Mesenchymal stem cell (in vitro differentiated cells and primary cell): ENCODE measurements around the gene RFC4. TPM values are rescaled to one million over a fixed set of nuclear protein-coding genes. Genes with fewer than 3 reads are reported as not detected.

Source experiments
- DNase-seq: peaks from one replicate; pipeline ENCODE4 v3.0.0-alpha.2; 2013
- H2AFZ ChIP-seq: one replicate; pipeline ENCODE4 v1.6.1; 2013; ENCODE audit warnings: low read depth, mild to moderate bottlenecking, control low read depth, inconsistent platforms, low read length, moderate library complexity
- H2AK5ac ChIP-seq: 2 replicates; pipeline ENCODE4 v1.6.1; 2013; ENCODE audit warnings: low read length, moderate library complexity, mild to moderate bottlenecking, inconsistent platforms; ENCODE audit not compliant: severe bottlenecking
- H2BK120ac ChIP-seq: one replicate; pipeline ENCODE4 v1.6.1; 2013; ENCODE audit warnings: low read depth, mild to moderate bottlenecking, inconsistent platforms, low read length, moderate library complexity
- H2BK12ac ChIP-seq, 2 experiments: one replicate each; pipeline ENCODE4 v1.6.1; 2013; ENCODE audit warnings: inconsistent platforms in 2 of 2, low read length in 2 of 2, mild to moderate bottlenecking in 2 of 2, moderate library complexity in 2 of 2, control low read depth in 1 of 2
- H2BK15ac ChIP-seq: one replicate; pipeline ENCODE4 v1.6.1; 2013; ENCODE audit warnings: mild to moderate bottlenecking, low read depth, inconsistent platforms; ENCODE audit not compliant: poor library complexity, severe bottlenecking
- H2BK5ac ChIP-seq: 2 replicates; pipeline ENCODE4 v1.6.1; 2013; ENCODE audit warnings: low read depth, mild to moderate bottlenecking, low read length, control low read depth, inconsistent platforms; ENCODE audit not compliant: poor library complexity, severe bottlenecking
- H3K14ac ChIP-seq, 2 experiments: one replicate each; pipeline ENCODE4 v1.6.1; 2013; ENCODE audit warnings: inconsistent platforms in 2 of 2, low read length in 2 of 2, control low read depth in 1 of 2, mild to moderate bottlenecking in 1 of 2, moderate library complexity in 1 of 2
- H3K18ac ChIP-seq, 2 experiments: one replicate each; pipeline ENCODE4 v1.6.1; 2013; ENCODE audit warnings: inconsistent platforms in 2 of 2, low read length in 2 of 2, control low read depth in 1 of 2, low read depth in 1 of 2, mild to moderate bottlenecking in 1 of 2
- H3K23ac ChIP-seq, 2 experiments: one replicate each; pipeline ENCODE4 v1.6.1; 2013; ENCODE audit warnings: inconsistent platforms in 2 of 2, low read length in 2 of 2, mild to moderate bottlenecking in 2 of 2, moderate library complexity in 2 of 2, control low read depth in 1 of 2
- H3K27ac ChIP-seq: 2 replicates; pipeline ENCODE4 v1.5.1; 2013; ENCODE audit warnings: mild to moderate bottlenecking, moderate library complexity, low read length, control low read depth, inconsistent platforms; ENCODE audit not compliant: poor library complexity, severe bottlenecking
- H3K27me3 ChIP-seq, 2 experiments: 2 replicates each; pipeline versions ENCODE4 v1.6.1 to v1.7.0; 2013; ENCODE audit warnings: low read length in 2 of 2, mild to moderate bottlenecking in 2 of 2, moderate library complexity in 2 of 2, control low read depth in 1 of 2, inconsistent platforms in 1 of 2; ENCODE audit not compliant: control insufficient read depth in 1 of 2, insufficient read depth in 1 of 2
- H3K36me3 ChIP-seq, 2 experiments: 2 replicates each; pipeline versions ENCODE4 v1.6.1 to v1.7.0; 2013; ENCODE audit warnings: low read length in 2 of 2, control low read depth in 1 of 2, inconsistent platforms in 1 of 2, low read depth in 1 of 2, mild to moderate bottlenecking in 1 of 2; ENCODE audit not compliant: insufficient read depth in 2 of 2, control insufficient read depth in 1 of 2
- H3K4ac ChIP-seq, 2 experiments: one replicate each; pipeline ENCODE4 v1.6.1; 2013; ENCODE audit warnings: inconsistent platforms in 2 of 2, low read length in 2 of 2, mild to moderate bottlenecking in 2 of 2, moderate library complexity in 2 of 2, control low read depth in 1 of 2, low read depth in 1 of 2
- H3K4me1 ChIP-seq: 2 replicates; pipeline ENCODE4 v1.6.1; 2013; ENCODE audit warnings: low read depth, low read length, control low read depth; ENCODE audit not compliant: control insufficient read depth, insufficient read depth
- H3K4me2 ChIP-seq: 2 replicates; pipeline ENCODE4 v1.6.1; 2013; ENCODE audit warnings: low read length, mild to moderate bottlenecking, inconsistent platforms; ENCODE audit not compliant: poor library complexity, severe bottlenecking
- H3K4me3 ChIP-seq, 2 experiments: 2 replicates each; pipeline versions ENCODE4 v1.5.1 to v1.7.0; 2013; ENCODE audit warnings: low read length in 2 of 2, mild to moderate bottlenecking in 2 of 2, control low read depth in 1 of 2, low read depth in 1 of 2; ENCODE audit not compliant: insufficient read depth in 1 of 2
- H3K79me1 ChIP-seq: replicated peaks from 2 replicates; pipeline ENCODE4 v1.6.1; 2013; ENCODE audit warnings: mild to moderate bottlenecking, control low read depth, low read length, inconsistent platforms; ENCODE audit not compliant: poor library complexity, severe bottlenecking
- H3K9ac ChIP-seq: 2 replicates; pipeline ENCODE4 v1.7.0; 2013; ENCODE audit warnings: mild to moderate bottlenecking, low read length, moderate library complexity
- H3K9me3 ChIP-seq: 2 replicates; pipeline ENCODE4 v1.7.0; 2013; ENCODE audit warnings: mild to moderate bottlenecking, low read length; ENCODE audit not compliant: control insufficient read depth
- H4K8ac ChIP-seq: one replicate; pipeline ENCODE4 v1.6.1; 2013; ENCODE audit warnings: inconsistent platforms, mild to moderate bottlenecking, low read length, moderate library complexity
- H4K91ac ChIP-seq: one replicate; pipeline ENCODE4 v1.6.1; 2013; ENCODE audit warnings: mild to moderate bottlenecking, low read length, inconsistent platforms
- WGBS: methylation state at CpG from one replicate; pipeline ENCODE4 v1.1.7; 2013; ENCODE audit warnings: mixed read lengths; 5-methylcytosine and 5-hydroxymethylcytosine counted together
- small RNA-seq: library from polyadenylated mRNA; stranded (forward); fragments of <200 nt; extraction: miRNeasy Mini kit (QIAGEN cat#:217004); gene quantifications from one replicate; pipeline ENCODE3, GENCODE V24; 2013; ENCODE audit warnings: low read depth

The RFC4 gene

DNA sequence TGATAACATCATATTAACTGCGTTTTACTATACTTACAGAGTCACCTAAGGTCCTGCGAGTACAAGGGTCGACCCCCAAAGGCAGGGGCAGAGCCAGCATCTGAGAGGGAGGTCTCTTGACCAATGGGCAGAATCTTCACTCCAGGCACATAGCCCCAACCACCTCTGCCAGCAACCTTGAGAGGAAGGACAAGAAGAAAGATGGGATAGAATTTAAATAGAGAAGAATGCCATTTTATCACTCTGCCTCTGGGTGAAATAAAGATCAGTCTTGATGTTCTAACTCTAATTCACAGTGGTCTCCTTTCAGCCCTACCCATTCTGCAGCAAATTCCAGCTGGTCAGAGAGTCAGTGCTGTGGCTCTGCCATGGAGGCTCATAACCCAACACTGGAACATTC lies 62.6 kb downstream of the RFC4 start:
- 93% methylated on average over 3 of the region's 3 CpGs for WGBS
- Histone ChIP-seq H3K79me1 (no peaks in the 10 kb centered on the region), H3K4me1 (no peaks in the 10 kb centered on the region), H3K27me3 (peaks cover 0 to 8% of the 10 kb centered on the region in 2 experiments), H2BK12ac (no peak overlapping the region), H3K14ac (no peak overlapping the region), H2AK5ac (no peak overlapping the region), H2BK15ac (no peak overlapping the region), H3K4me3 (no peak overlapping the region), H2BK5ac (no peak overlapping the region), H3K4ac (no peak overlapping the region), H3K9ac (no peak overlapping the region), H2AFZ (no peak overlapping the region), H3K36me3 (no peaks in the 10 kb centered on the region), H2BK120ac (no peak overlapping the region), H4K8ac (no peak overlapping the region), H3K18ac (no peak overlapping the region), H3K27ac (no peak overlapping the region), H4K91ac (no peak overlapping the region), H3K23ac (no peak overlapping the region), H3K9me3 (no peaks in the 10 kb centered on the region), H3K4me2 (no peak overlapping the region)
- no peak for DNase-seq

DNA sequence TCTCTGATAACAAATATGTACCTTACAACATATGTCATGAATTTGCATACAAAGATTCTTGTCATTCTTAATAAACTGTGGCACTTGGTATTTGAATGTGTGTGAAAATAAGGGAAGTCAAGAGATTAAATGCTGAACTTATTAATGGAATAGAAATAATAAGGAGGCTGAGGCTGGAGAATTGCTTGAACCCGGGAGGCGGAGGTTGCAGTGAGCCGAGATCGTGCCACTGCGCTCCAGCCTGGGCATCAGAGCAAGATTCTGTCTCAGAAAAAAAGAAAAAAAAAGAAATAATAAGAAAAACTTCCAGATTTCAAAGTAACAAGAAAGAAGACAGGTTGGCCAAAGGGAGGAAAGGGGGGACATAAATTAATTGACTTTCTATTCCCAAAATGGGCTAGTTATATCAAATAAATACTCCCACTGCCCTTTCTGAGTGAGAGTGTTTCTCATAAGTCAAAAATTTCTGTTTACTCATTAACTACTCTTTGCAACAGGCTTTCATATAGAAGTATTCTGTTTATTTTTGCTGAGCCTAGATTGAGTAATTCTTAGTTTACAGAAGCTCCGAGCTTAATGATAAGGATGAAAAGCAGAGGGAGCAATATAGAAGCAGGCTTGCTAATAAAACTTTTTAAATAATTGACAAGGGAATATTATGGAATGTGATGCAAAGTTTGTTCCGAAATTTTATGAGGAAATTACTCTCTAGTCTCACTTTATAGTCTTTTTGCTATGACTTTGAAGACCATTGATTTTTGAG lies 63.5 kb downstream of the RFC4 start:
- H3K27me3 ChIP-seq = peaks cover 0 to 8% of the 10 kb centered on the region in 2 experiments
- no peaks in the 10 kb centered on the region for H3K4me1 ChIP-seq
- WGBS = 74% methylated on average over 4 of the region's 7 CpGs
- H3K27ac ChIP-seq = no peak overlapping the region
- no peak overlapping the region for H4K91ac ChIP-seq
- H3K4me3 ChIP-seq = no peak overlapping the region
- no peaks in the 10 kb centered on the region for H3K79me1 ChIP-seq
- H2BK5ac ChIP-seq = no peak overlapping the region
- no peak overlapping the region for H2BK12ac ChIP-seq
- no peak overlapping the region for H3K23ac ChIP-seq
- DNase-seq = peak; percentile 37
- H4K8ac ChIP-seq = no peak overlapping the region
- H2BK15ac ChIP-seq = no peak overlapping the region
- no peaks in the 10 kb centered on the region for H3K36me3 ChIP-seq
- no peaks in the 10 kb centered on the region for H3K9me3 ChIP-seq
- no peak overlapping the region for H3K14ac ChIP-seq
- H3K4me2 ChIP-seq = no peak overlapping the region
- no peak overlapping the region for H3K9ac ChIP-seq
- no peak overlapping the region for H2AFZ ChIP-seq
- H3K4ac ChIP-seq = no peak overlapping the region
- H2AK5ac ChIP-seq = no peak overlapping the region
- no peak overlapping the region for H3K18ac ChIP-seq
- H2BK120ac ChIP-seq = no peak overlapping the region

Small RNAs within 50 kb of the gene (small RNA-seq; reads per million reads assigned to genes)
- gene RF00092 = not detected
- gene RNU6-1105P = not detected
- gene SNORA4 = not detected
- not detected for gene SNORA63
- gene SNORA81 = not detected
- not detected for gene SNORD2
